Fibroblast of villous mesenchyme (primary cell): ENCODE measurements around the gene MMP20. TPM values are rescaled to one million over a fixed set of nuclear protein-coding genes. Genes with fewer than 3 reads are reported as not detected.

Experiments used
- DNase-seq: peaks from one replicate; pipeline ENCODE4 v3.0.0-alpha.2; 2010; ENCODE audit warnings: low read depth
- H3K4me3 ChIP-seq: 2 replicates; pipeline ENCODE4 v1.5.1; 2011; ENCODE audit warnings: low read depth, mild to moderate bottlenecking, low read length
- CTCF ChIP-seq: IDR thresholded peaks from 2 replicates; pipeline ENCODE4 v1.5.1; 2012; ENCODE audit warnings: low read depth, mild to moderate bottlenecking, low read length; ENCODE audit not compliant: insufficient read depth
- total RNA-seq: library from RNA; depleted of rRNA; stranded (reverse); fragments of >200 nt; gene quantifications from 2 replicates; pipeline ENCODE4 v1.2.3, GENCODE V29; 2012

The MMP20 gene
- total RNA-seq, 1 donor = not detected

- H3K4me3 ChIP-seq = no peak overlapping the region
- TF ChIP-seq CTCF = no peak
- peak; percentile 75 for DNase-seq
Observed at GRCh38 chr11:102564110-102564509, 61.0 kb downstream of the MMP20 start.

- DNase-seq = no peak
- no peak for TF ChIP-seq CTCF
- no peak overlapping the region for H3K4me3 ChIP-seq
Observed at GRCh38 chr11:102561636-102562035, 63.5 kb downstream of the MMP20 start.

- peak overlapping the region; percentile 52 for H3K4me3 ChIP-seq
- TF ChIP-seq CTCF = no peak
- peak; percentile 99 for DNase-seq
Observed at GRCh38 chr11:102560555-102561011, 64.5 kb downstream of the MMP20 start.

- no peak for DNase-seq
- no peak for TF ChIP-seq CTCF
- H3K4me3 ChIP-seq = no peak overlapping the region
Observed at GRCh38 chr11:102559839-102560238, 65.3 kb downstream of the MMP20 start.

DNA sequence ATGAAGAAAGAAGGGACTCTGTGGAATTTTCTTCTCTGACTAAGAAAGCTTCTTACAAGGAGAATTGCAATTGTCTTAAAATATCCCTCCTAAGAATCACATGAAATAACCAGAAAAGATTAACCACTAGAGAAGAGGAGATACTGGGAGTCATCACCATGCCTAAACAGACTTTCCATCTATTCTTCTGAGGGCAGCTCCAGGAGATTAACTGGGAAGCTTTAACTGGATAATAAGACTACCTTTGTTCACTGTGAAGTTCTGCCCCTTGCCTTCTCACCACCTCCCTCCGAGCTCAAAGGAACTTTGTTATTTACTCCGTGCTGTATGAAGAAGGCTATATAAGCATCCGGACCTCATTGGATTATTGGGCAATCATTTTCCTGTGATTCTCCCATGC lies 70.0 kb downstream of the MMP20 start:
- no peak for TF ChIP-seq CTCF
- no peak for DNase-seq
- H3K4me3 ChIP-seq = no peak overlapping the region

- no peak overlapping the region for H3K4me3 ChIP-seq
- TF ChIP-seq CTCF = no peak
- no peak for DNase-seq
Observed at GRCh38 chr11:102553835-102554282, 71.3 kb downstream of the MMP20 start.
